ENCODE results near the gene HTT.

GRCh38 chr4:3238721-3239120, 164.2 kb downstream of the HTT start:
- TF ChIP-seq CTCF (IDR thresholded peaks at IDR 0.05) (no peak), POLR2A (IDR thresholded peaks at IDR 0.05) (no peak)
